PFSK-1 (cell line): ENCODE data around the gene OR9A4.

Experiments
- FOXP2 ChIP-seq: optimal IDR thresholded peaks from 2 replicates; pipeline ENCODE3; 2011; ENCODE audit warnings: borderline replicate concordance, control low read depth, inconsistent platforms; ENCODE audit not compliant: insufficient read depth; ENCODE audit errors: extremely low read length, extremely low read depth
- POLR2AphosphoS5 ChIP-seq: IDR thresholded peaks from 2 replicates; pipeline ENCODE4 v1.6.1; 2012; ENCODE audit warnings: low read depth, mild to moderate bottlenecking, control low read depth, low read length, moderate library complexity
- REST ChIP-seq, 2 experiments: IDR thresholded peaks; 2 replicates each; pipeline versions ENCODE4 v1.6.1 to v1.8.0; 2011 to 2012; ENCODE audit warnings: low read depth in 2 of 2, low read length in 2 of 2, control low read depth in 1 of 2, inconsistent platforms in 1 of 2, mild to moderate bottlenecking in 1 of 2, moderate library complexity in 1 of 2; ENCODE audit not compliant: insufficient read depth in 1 of 2
- SIN3A ChIP-seq: IDR thresholded peaks from 2 replicates; pipeline ENCODE4 v1.6.1; 2012; ENCODE audit warnings: mild to moderate bottlenecking, low read length, moderate library complexity, borderline replicate concordance; ENCODE audit not compliant: insufficient read depth

- TF ChIP-seq POLR2AphosphoS5 (no peak), REST (IDR thresholded peaks at IDR 0.05; ENCODE audit: insufficient read depth in 1 of 2, low read depth in 2 of 2, low read length in 2 of 2) (no peak), SIN3A (no peak), FOXP2 (no peak)
These were observed 38.1 kb downstream of the OR9A4 start for GRCh38 chr7:141954334-141954733.
